Inflammatory macrophage treated with lipopolysaccharide for 1 hour (primary cell): Measurements from ENCODE around the gene DAPL1.

Experiments used
- DNase-seq, 2 donors: peaks; one replicate each; pipeline ENCODE4 v3.0.0-alpha.2; 2020 to 2022

Gene DAPL1

GRCh38 chr2:158795195-158795924, at the start of gene DAPL1:
TSS of gene DAPL1 (plus strand) at chr2:158795317. CDS start at chr2:158795373, 56 bp downstream.
- DNase-seq = no peak

GRCh38 chr2:158745866-158746382, 49.2 kb upstream of the DAPL1 start:
- no peak for DNase-seq

GRCh38 chr2:158746488-158746887, 48.6 kb upstream of the DAPL1 start:
- DNase-seq = no peak

GRCh38 chr2:158747281-158747680, 47.8 kb upstream of the DAPL1 start:
- DNase-seq = no peak

GRCh38 chr2:158748926-158749590, 46.1 kb upstream of the DAPL1 start:
- DNase-seq = no peak

- DNase-seq = no peak
Measured at GRCh38 chr2:158750458-158751125, 44.5 kb upstream of the DAPL1 start.

- DNase-seq = peak; percentile 38 to 59
Measured at GRCh38 chr2:158753641-158754611, 41.2 kb upstream of the DAPL1 start.

GRCh38 chr2:158755310-158756087, 39.6 kb upstream of the DAPL1 start:
- no peak for DNase-seq

GRCh38 chr2:158756331-158756730, 38.8 kb upstream of the DAPL1 start:
- DNase-seq = no peak

- DNase-seq = peak; percentile 29 to 64
Measured at GRCh38 chr2:158756976-158757375, 38.1 kb upstream of the DAPL1 start.

GRCh38 chr2:158760887-158761286, 34.2 kb upstream of the DAPL1 start:
- DNase-seq = no peak

- no peak for DNase-seq
Measured at GRCh38 chr2:158761621-158762020, 33.5 kb upstream of the DAPL1 start.

- DNase-seq = no peak
Measured at GRCh38 chr2:158762336-158762735, 32.8 kb upstream of the DAPL1 start.

GRCh38 chr2:158766524-158766923, 28.6 kb upstream of the DAPL1 start:
- no peak for DNase-seq

- no peak for DNase-seq
Measured at GRCh38 chr2:158772306-158773078, 22.6 kb upstream of the DAPL1 start.

GRCh38 chr2:158773121-158773520, 22.0 kb upstream of the DAPL1 start:
- no peak for DNase-seq

- DNase-seq = no peak
Measured at GRCh38 chr2:158774681-158775080, 20.4 kb upstream of the DAPL1 start.

GRCh38 chr2:158775273-158776027, 19.7 kb upstream of the DAPL1 start:
- DNase-seq = no peak

GRCh38 chr2:158776231-158776630, 18.9 kb upstream of the DAPL1 start:
- DNase-seq = no peak

- no peak for DNase-seq
Measured at GRCh38 chr2:158777077-158777476, 18.0 kb upstream of the DAPL1 start.
